GM12878 (cell line): Measurements from ENCODE around the gene MEGF11. TPM values are rescaled to one million over a fixed set of nuclear protein-coding genes. Genes with fewer than 3 reads are reported as not detected.

Experiments used
- ATAC-seq: fragments of 200-7000 bp; cut with Tn5 transposase; 3 replicates; pipeline ENCODE4 v1.9.1; 2020; ENCODE audit warnings: mild to moderate bottlenecking, moderate library complexity
- BruUV-seq: library from RNA; stranded (reverse); fragments of 400-500 nt; replicated peaks from 2 replicates; lab custom pipeline; 2021; lab: Mats Ljungman, UMichigan
- CTCF ChIA-PET: fragments of 300-600 bp; sonication (Branson Sonifier 250); formaldehyde crosslinking; extraction: SDS; loops from one replicate; lab custom pipeline; 2021; ENCODE audit warnings: inconsistent platforms; lab: Yijun Ruan, JAX
- POLR2A ChIA-PET: fragments of 350-600 bp; formaldehyde crosslinking; extraction: SDS; loops from one replicate; lab custom pipeline; 2021; ENCODE audit warnings: inconsistent platforms; lab: Charles Lee
- RAD21 ChIA-PET: fragments of 300-600 bp; sonication (Branson Sonifier 250); formaldehyde crosslinking; loops from one replicate; lab custom pipeline; 2023; ENCODE audit warnings: antibody characterized with exemption; ENCODE audit not compliant: unreplicated experiment; lab: Charles Lee
- SMC1A ChIA-PET: fragments of 300-600 bp; sonication (Branson Sonifier 250); formaldehyde crosslinking; loops from one replicate; lab custom pipeline; 2023; ENCODE audit not compliant: unreplicated experiment, uncharacterized antibody; lab: Charles Lee
- DNase-seq: peaks from one replicate; pipeline ENCODE4 v3.0.0-alpha.2; 2011; ENCODE audit warnings: low read depth, low spot score
- FAIRE-seq: peaks from 3 replicates; lab custom pipeline; 2011; peaks lifted over from hg19 to GRCh38; lab: Jason Lieb, UNC
- H2AFZ ChIP-seq: 2 replicates; pipeline ENCODE4 v1.6.0; 2011; ENCODE audit warnings: low read depth, low read length, control low read depth; ENCODE audit not compliant: control insufficient read depth
- H3K27ac ChIP-seq: 2 replicates; pipeline ENCODE4 v1.5.1; 2011; ENCODE audit warnings: control low read depth; ENCODE audit not compliant: control insufficient read depth, insufficient read depth
- H3K27me3 ChIP-seq, 2 experiments: replicated peaks in 1 of 2; 2 replicates each; pipeline versions ENCODE4 v1.6.0 to v1.6.1; 2011; ENCODE audit warnings: low read length in 1 of 2; ENCODE audit not compliant: control insufficient read depth in 2 of 2, insufficient read depth in 2 of 2
- H3K36me3 ChIP-seq, 2 experiments: 2 replicates each; pipeline ENCODE4 v1.5.1; 2011; ENCODE audit warnings: low read length in 1 of 2; ENCODE audit not compliant: control insufficient read depth in 2 of 2, insufficient read depth in 2 of 2
- H3K4me1 ChIP-seq: 2 replicates; pipeline ENCODE4 v1.6.1; 2011; ENCODE audit warnings: mild to moderate bottlenecking, low read length, moderate library complexity, mixed read lengths; ENCODE audit not compliant: control insufficient read depth, insufficient read depth
- H3K4me2 ChIP-seq: 2 replicates; pipeline ENCODE4 v1.6.0; 2011; ENCODE audit warnings: control low read depth; ENCODE audit not compliant: control insufficient read depth, insufficient read depth
- H3K4me3 ChIP-seq: fragments of 200-600 bp; sonication (generic); 2 replicates; pipeline ENCODE4 v1.5.1; 2016
- H3K79me2 ChIP-seq: 2 replicates; pipeline ENCODE4 v1.6.0; 2011; ENCODE audit warnings: low read length; ENCODE audit not compliant: control insufficient read depth, insufficient read depth
- H3K9ac ChIP-seq: 2 replicates; pipeline ENCODE4 v1.8.0; 2011; ENCODE audit warnings: low read length, control low read depth, mixed read lengths; ENCODE audit not compliant: control insufficient read depth, insufficient read depth
- H3K9me3 ChIP-seq: replicated peaks from 3 replicates; pipeline ENCODE4 v1.5.1; 2011; ENCODE audit warnings: mild to moderate bottlenecking, low read length; ENCODE audit not compliant: control insufficient read depth, insufficient read depth
- H4K20me1 ChIP-seq: 2 replicates; pipeline ENCODE4 v1.6.0; 2011; ENCODE audit not compliant: control insufficient read depth, insufficient read depth
- CHD4 ChIP-seq: fragments of 200-600 bp; sonication (generic); IDR thresholded peaks from 2 replicates; pipeline ENCODE4 v1.6.1; 2016; ENCODE audit warnings: mild to moderate bottlenecking
- DPF2 ChIP-seq: fragments of 450-650 bp; IDR thresholded peaks from 2 replicates; pipeline ENCODE4 v1.6.1; 2017; ENCODE audit warnings: mild to moderate bottlenecking
- IKZF2 ChIP-seq, 2 experiments: fragments of 450-650 bp; IDR thresholded peaks; 2 replicates each; pipeline ENCODE4 v1.6.1; 2017; ENCODE audit warnings: mild to moderate bottlenecking in 2 of 2, moderate library complexity in 2 of 2
- JUND ChIP-seq: IDR thresholded peaks from 2 replicates; pipeline ENCODE4 v1.6.1; 2012; ENCODE audit warnings: low read depth, mild to moderate bottlenecking, low read length, improper control_type of control experiment, moderate library complexity
- MXI1 ChIP-seq: fragments of 150-350 bp; IDR thresholded peaks from 2 replicates; pipeline ENCODE4 v1.6.1; 2011; ENCODE audit warnings: low read depth, mild to moderate bottlenecking, inconsistent platforms, low read length, improper control_type of control experiment
- NBN ChIP-seq: fragments of 450-650 bp; IDR thresholded peaks from 2 replicates; pipeline ENCODE4 v1.6.1; 2016
- RAD21 ChIP-seq: IDR thresholded peaks from 2 replicates; pipeline ENCODE4 v1.6.1; 2011; ENCODE audit warnings: mild to moderate bottlenecking, low read depth, low read length, moderate library complexity; ENCODE audit not compliant: insufficient read depth
- RFX5 ChIP-seq: IDR thresholded peaks from 2 replicates; pipeline ENCODE4 v1.6.1; 2011; ENCODE audit warnings: low read depth, low read length, improper control_type of control experiment
- SMARCA5 ChIP-seq: fragments of 450-650 bp; IDR thresholded peaks from 2 replicates; pipeline ENCODE4 v1.6.1; 2017; ENCODE audit warnings: mild to moderate bottlenecking
- STAT1 ChIP-seq: fragments of 450-650 bp; conservative IDR thresholded peaks from 2 replicates; pipeline ENCODE4 v1.6.1; 2014; ENCODE audit warnings: antibody characterized with exemption, mild to moderate bottlenecking
- ZBTB4 ChIP-seq: fragments of 450-650 bp; formaldehyde crosslinking; IDR thresholded peaks from 2 replicates; pipeline ENCODE4 v1.4.0; 2022; ENCODE audit warnings: mild to moderate bottlenecking, moderate library complexity
- ZNF384 ChIP-seq: IDR thresholded peaks from 2 replicates; pipeline ENCODE4 v1.6.1; 2012; ENCODE audit warnings: low read depth, mild to moderate bottlenecking, low read length, improper control_type of control experiment, borderline replicate concordance
- WGBS: methylation state at CpG from one replicate; pipeline ENCODE4 v1.1.6; 2016; ENCODE audit warnings: low lambda C conversion rate; ENCODE audit not compliant: insufficient replicate concordance, insufficient coverage; ENCODE audit errors: missing lambda C conversion rate; 5-methylcytosine and 5-hydroxymethylcytosine counted together
- in situ Hi-C: fragments of 300-500 bp; cut with MboI; formaldehyde crosslinking; loops from 9 replicates; pipeline ENCODE4 v1.14.3; 2018; ENCODE audit warnings: mixed read lengths
- intact Hi-C: fragments of 100-400 bp; cut with micrococcal nuclease; formaldehyde crosslinking; loops from one replicate; pipeline ENCODE4 v1.14.2; 2022; ENCODE audit not compliant: unreplicated experiment
- polyA plus RNA-seq, 11 experiments: library from polyadenylated mRNA; depleted of rRNA in 4 of 11; unstranded in 6 of 11; stranded (reverse) in 5 of 11; fragments of >200 nt; fragmentation: Nextera tagmentation in 4 of 11; fragmentation: Illumina TruSeq in 1 of 11; extraction: Ambion mirVana in 4 of 11; extraction: Trizol in 1 of 11; gene quantifications; 1 replicate in 1 of 11; 2 replicates in 10 of 11; pipeline versions ENCODE4 v1.2.1 to v1.2.3, GENCODE V29; 2011 to 2016; ENCODE audit warnings: inconsistent platforms in 2 of 11, missing spikeins in 2 of 11, low read depth in 1 of 11
- total RNA-seq, 4 experiments: library from RNA; depleted of rRNA in 3 of 4; stranded (reverse); fragments of >200 nt in 3 of 4; fragmentation: Illumina TruSeq in 1 of 4; extraction: Trizol in 1 of 4; gene quantifications; 2 replicates each; pipeline versions ENCODE4 v1.2.1 to v1.2.3, GENCODE V29; 2013 to 2021
- TF ChIP-seq, protein P1 (sequence below): IDR thresholded peaks from 2 replicates; pipeline ENCODE4 v1.6.1; 2012; ENCODE audit warnings: low read depth, low read length, improper control_type of control experiment

The MEGF11 gene
- total and polyA plus RNA-seq, 10 of the 15 experiments (the other 5 are each of a cell fraction or from before 2014, with no cell fraction given): 0.03 to 1.7 (median 0.49) TPM

GRCh38 chr15:66212563-66212921 is 41.0 kb downstream of the MEGF11 start:
- TF ChIP-seq CHD4 (no peak), ZNF384 (no peak), NBN (no peak), SMARCA5 (no peak), IKZF2 (IDR thresholded peaks at IDR 0.05) (no peak), DPF2 (no peak), STAT1 (no peak), RAD21 (no peak), ZBTB4 (CRISPR knock-in tag) (no peak), RFX5 (no peak), MXI1 (no peak), JUND (no peak)
- TF ChIP-seq, protein P1, sequence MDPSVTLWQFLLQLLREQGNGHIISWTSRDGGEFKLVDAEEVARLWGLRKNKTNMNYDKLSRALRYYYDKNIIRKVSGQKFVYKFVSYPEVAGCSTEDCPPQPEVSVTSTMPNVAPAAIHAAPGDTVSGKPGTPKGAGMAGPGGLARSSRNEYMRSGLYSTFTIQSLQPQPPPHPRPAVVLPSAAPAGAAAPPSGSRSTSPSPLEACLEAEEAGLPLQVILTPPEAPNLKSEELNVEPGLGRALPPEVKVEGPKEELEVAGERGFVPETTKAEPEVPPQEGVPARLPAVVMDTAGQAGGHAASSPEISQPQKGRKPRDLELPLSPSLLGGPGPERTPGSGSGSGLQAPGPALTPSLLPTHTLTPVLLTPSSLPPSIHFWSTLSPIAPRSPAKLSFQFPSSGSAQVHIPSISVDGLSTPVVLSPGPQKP: no peak
- no TSS peak for BruUV-seq
- H3K79me2 ChIP-seq: no peaks in the 10 kb centered on the region
- H3K27ac ChIP-seq: no peak overlapping the region
- no peaks in the 10 kb centered on the region for H3K4me1 ChIP-seq
- intact Hi-C loops: no loop called here
- ATAC-seq (no peak; the same call in 1 of the 3 replicates), FAIRE-seq (no peak), DNase-seq (no peak)
- H2AFZ ChIP-seq: no peak overlapping the region
- RAD21 ChIA-PET: no interaction called here
- no peak overlapping the region for H3K4me2 ChIP-seq
- H3K27me3 ChIP-seq: no peaks in the 10 kb centered on the region; a peak in 2 of 4 replicates
- no peaks in the 10 kb centered on the region for H4K20me1 ChIP-seq
- no peak overlapping the region for H3K4me3 ChIP-seq
- no peaks in the 10 kb centered on the region for H3K36me3 ChIP-seq
- POLR2A ChIA-PET: no interaction called here
- SMC1A ChIA-PET: interaction anchor here (0.6 kb wide), 1 partner anchor 58 kb away, joined by 3 read pairs; no protein-coding TSS in a partner anchor
- in situ Hi-C loops: no loop called here
- no peak overlapping the region for H3K9ac ChIP-seq
- CTCF ChIA-PET: no interaction called here
- WGBS: 83% methylated on average over 5 of the region's 5 CpGs
- no peaks in the 10 kb centered on the region for H3K9me3 ChIP-seq
